Caco-2 (cell line): ENCODE measurements around the gene PPARD. TPM values are rescaled to one million over a fixed set of nuclear protein-coding genes. Genes with fewer than 3 reads are reported as not detected.

Experiments
- BruUV-seq: library from RNA; stranded (reverse); fragments of 400-500 nt; replicated peaks from 2 replicates; lab custom pipeline; 2021; lab: Mats Ljungman, UMichigan
- CTCF ChIA-PET: fragments of 300-600 bp; sonication (Branson Sonifier 250); formaldehyde crosslinking; loops from one replicate; lab custom pipeline; 2022; ENCODE audit warnings: antibody characterized with exemption; lab: Charles Lee
- POLR2A ChIA-PET: fragments of 300-600 bp; sonication (Branson Sonifier 250); formaldehyde crosslinking; loops from one replicate; lab custom pipeline; 2022; ENCODE audit warnings: antibody characterized with exemption; lab: Charles Lee
- DNase-seq, 2 experiments: peaks; one replicate each; pipeline versions ENCODE4 v3.0.0 to v3.0.0-alpha.2; 2020 to 2022
- H3K27me3 ChIP-seq: replicated peaks from 2 replicates; pipeline ENCODE4 v1.6.0; 2011; ENCODE audit warnings: low read length; ENCODE audit not compliant: control insufficient read depth, insufficient read depth
- H3K36me3 ChIP-seq: 2 replicates; pipeline ENCODE4 v1.5.1; 2011; ENCODE audit warnings: low read length; ENCODE audit not compliant: control insufficient read depth, insufficient read depth
- H3K4me1 ChIP-seq: fragments of 250-450 bp; sonication (Bioruptor Pico); 2 replicates; pipeline ENCODE4 v1.5.1; 2020; ENCODE audit warnings: mild to moderate bottlenecking
- H3K4me3 ChIP-seq: 2 replicates; pipeline ENCODE4 v1.5.1; 2011; ENCODE audit warnings: low read depth, mild to moderate bottlenecking, control low read depth, low read length
- H3K9me3 ChIP-seq: fragments of 250-450 bp; sonication (Bioruptor Pico); 2 replicates; pipeline ENCODE4 v1.5.1; 2020; ENCODE audit warnings: mild to moderate bottlenecking, moderate library complexity
- H3K27ac Mint-ChIP-seq: one replicate; pipeline ENCODE4 v1.8.0; 2022; ENCODE audit warnings: mixed read lengths; ENCODE audit not compliant: unreplicated experiment
- H3K27me3 Mint-ChIP-seq: one replicate; pipeline ENCODE4 v1.8.0; 2022; ENCODE audit warnings: mixed read lengths; ENCODE audit not compliant: insufficient read depth, unreplicated experiment
- H3K36me3 Mint-ChIP-seq: one replicate; pipeline ENCODE4 v1.8.0; 2022; ENCODE audit warnings: mild to moderate bottlenecking, mixed read lengths; ENCODE audit not compliant: insufficient read depth, unreplicated experiment
- H3K4me1 Mint-ChIP-seq: one replicate; pipeline ENCODE4 v1.8.0; 2022; ENCODE audit warnings: low read depth, mixed read lengths; ENCODE audit not compliant: unreplicated experiment
- H3K4me3 Mint-ChIP-seq: one replicate; pipeline ENCODE4 v1.8.0; 2022; ENCODE audit warnings: mild to moderate bottlenecking, moderate library complexity, mixed read lengths; ENCODE audit not compliant: unreplicated experiment
- H3K9me3 Mint-ChIP-seq: one replicate; pipeline ENCODE4 v1.8.0; 2022; ENCODE audit warnings: mixed read lengths; ENCODE audit not compliant: unreplicated experiment
- CTCF ChIP-seq, 2 experiments: fragments of 200-600 bp in 1 of 2; IDR thresholded peaks; 1 replicate in 1 of 2; 2 replicates in 1 of 2; pipeline versions ENCODE4 v1.5.1 to v1.8.0; 2011 to 2022; ENCODE audit warnings: antibody characterized with exemption in 1 of 2, control low read depth in 1 of 2, inconsistent platforms in 1 of 2, low read depth in 1 of 2, low read length in 1 of 2, mild to moderate bottlenecking in 1 of 2, moderate library complexity in 1 of 2; ENCODE audit not compliant: insufficient read depth in 1 of 2, severe bottlenecking in 1 of 2, unreplicated experiment in 1 of 2
- intact Hi-C: fragments of 100-400 bp; cut with micrococcal nuclease; formaldehyde crosslinking; loops from one replicate; pipeline ENCODE4 v1.10.0; 2022; ENCODE audit not compliant: unreplicated experiment
- total RNA-seq: library from RNA; stranded (reverse); gene quantifications from 2 replicates; pipeline ENCODE4 v1.2.3, GENCODE V29; 2022

The PPARD gene
- total RNA-seq, 1 experiment from 2014 or later = 11.3 TPM

- Mint-ChIP-seq H3K4me1 (peaks cover 7% of the 10 kb centered on the region), H3K36me3 (peaks cover 10% of the 10 kb centered on the region), H3K27ac (no peak within 1 kb of the TSS), H3K27me3 (no peaks in the 10 kb centered on the region), H3K9me3 (no peaks in the 10 kb centered on the region), H3K4me3 (peak within 1 kb of the TSS; percentile 74)
- no TSS peak for BruUV-seq
- no peaks in the 10 kb centered on the region for H3K9me3 ChIP-seq
- H3K4me1 ChIP-seq = no peaks in the 10 kb centered on the region
- TF ChIP-seq CTCF (IDR thresholded peaks at IDR 0.05; ENCODE audit: insufficient read depth in 1 of 2, low read depth in 1 of 2, low read length in 1 of 2, severe bottlenecking in 1 of 2, unreplicated experiment in 1 of 2) = no peak
- H3K4me3 ChIP-seq = peak within 1 kb of the TSS; percentile 85
- H3K27me3 ChIP-seq = no peaks in the 10 kb centered on the region
- peak; percentile 96 to 98 for DNase-seq
- ChIA-PET CTCF (interaction anchor here (0.6 to 1.8 kb wide), 6 partner anchors 15 to 159 kb away, joined by 3 to 10 read pairs (median 4); partner anchors contain the start of genes PPARD and RPL10A), POLR2A (interaction anchor here (0.5 to 1.2 kb wide), 3 partner anchors 15 to 134 kb away, joined by 3 to 6 read pairs (median 3); no protein-coding TSS in a partner anchor)
- peaks cover 1% of the 10 kb centered on the region; the same call in 1 of the 2 replicates for H3K36me3 ChIP-seq
- intact Hi-C loops = loop anchor here (1.0 kb wide), 1 partner anchor 16 kb away; the partner anchor contains the start of gene RPL10A
These were observed 110.1 kb downstream of the PPARD start, which contains the start of gene FANCE for GRCh38 chr6:35452183-35453090. TSS of gene FANCE (plus strand) at chr6:35452338. CDS start at chr6:35452546, 208 bp downstream.

GRCh38 chr6:35453236-35453635 is 110.9 kb downstream of the PPARD start:
- BruUV-seq = TSS peak; percentile 47
- Mint-ChIP-seq H3K4me3 (peak overlapping the region; percentile 74), H3K27ac (no peak overlapping the region), H3K9me3 (no peaks in the 10 kb centered on the region), H3K36me3 (peaks cover 10% of the 10 kb centered on the region), H3K4me1 (peaks cover 7% of the 10 kb centered on the region), H3K27me3 (no peaks in the 10 kb centered on the region)
- ChIA-PET POLR2A (interaction anchor here (0.5 kb wide), 1 partner anchor 49 kb away, joined by 3 read pairs; no protein-coding TSS in a partner anchor), CTCF (interaction anchor here (0.6 to 1.8 kb wide), 2 partner anchors 33 to 111 kb away, joined by 3 to 10 read pairs; partner anchors contain the start of gene PPARD)
- no peaks in the 10 kb centered on the region for H3K4me1 ChIP-seq
- peaks cover 1% of the 10 kb centered on the region; the same call in 1 of the 2 replicates for H3K36me3 ChIP-seq
- no peaks in the 10 kb centered on the region for H3K27me3 ChIP-seq
- H3K9me3 ChIP-seq = no peaks in the 10 kb centered on the region
- intact Hi-C loops = no loop called here
- H3K4me3 ChIP-seq = peak overlapping the region; percentile 85
- no peak for DNase-seq
- no peak for TF ChIP-seq CTCF (IDR thresholded peaks at IDR 0.05; ENCODE audit: insufficient read depth in 1 of 2, low read depth in 1 of 2, low read length in 1 of 2, severe bottlenecking in 1 of 2, unreplicated experiment in 1 of 2)

GRCh38 chr6:35454391-35455110 is 112.2 kb downstream of the PPARD start:
- ChIA-PET CTCF (no interaction called here), POLR2A (no interaction called here)
- H3K9me3 Mint-ChIP-seq = no peaks in the 10 kb centered on the region
- no peak for TF ChIP-seq CTCF (IDR thresholded peaks at IDR 0.05; ENCODE audit: insufficient read depth in 1 of 2, low read depth in 1 of 2, low read length in 1 of 2, severe bottlenecking in 1 of 2, unreplicated experiment in 1 of 2)
- H3K36me3 ChIP-seq = peaks cover 1% of the 10 kb centered on the region; the same call in 1 of the 2 replicates
- peaks cover 7% of the 10 kb centered on the region for H3K4me1 Mint-ChIP-seq
- no peaks in the 10 kb centered on the region for H3K4me1 ChIP-seq
- H3K27me3 Mint-ChIP-seq = no peaks in the 10 kb centered on the region
- DNase-seq = no peak
- H3K4me3 Mint-ChIP-seq = peak overlapping the region; percentile 74
- peaks cover 10% of the 10 kb centered on the region for H3K36me3 Mint-ChIP-seq
- H3K27me3 ChIP-seq = no peaks in the 10 kb centered on the region
- BruUV-seq = no TSS peak
- H3K4me3 ChIP-seq = no peak overlapping the region
- H3K27ac Mint-ChIP-seq = no peak overlapping the region
- intact Hi-C loops = no loop called here
- no peaks in the 10 kb centered on the region for H3K9me3 ChIP-seq
